Tibial artery (tissue), 4 donors: ENCODE data around the gene LPAR6.

Experiments used
- DNase-seq, 2 donors: peaks; one replicate each; pipeline ENCODE4 v3.0.0-alpha.2; 2019
- H3K27ac ChIP-seq, 2 donors: fragments of 200-600 bp; sonication (generic) in 1 of 2; 1 replicate in 1 of 2; 2 replicates in 1 of 2; pipeline ENCODE4 v1.5.1; 2018 to 2019; ENCODE audit warnings: mild to moderate bottlenecking in 1 of 2
- H3K27me3 ChIP-seq, 2 donors: fragments of 200-600 bp; sonication (generic) in 1 of 2; one replicate each; pipeline versions ENCODE4 v1.5.1 to v1.6.0; 2016 to 2019
- H3K36me3 ChIP-seq, 3 donors: fragments of 200-600 bp; sonication (generic) in 2 of 3; one replicate each; pipeline ENCODE4 v1.5.1; 2016 to 2019; ENCODE audit warnings: mild to moderate bottlenecking in 2 of 3
- H3K4me1 ChIP-seq, 4 donors: fragments of 200-600 bp; sonication (generic) in 2 of 4; 1 replicate in 3 of 4; 2 replicates in 1 of 4; pipeline ENCODE4 v1.5.1; 2016 to 2019
- H3K4me3 ChIP-seq, 2 donors: fragments of 200-600 bp; sonication (generic) in 1 of 2; 1 replicate in 1 of 2; 2 replicates in 1 of 2; pipeline ENCODE4 v1.5.1; 2018 to 2019; ENCODE audit warnings: mild to moderate bottlenecking in 2 of 2
- H3K9me3 ChIP-seq, 3 donors: fragments of 200-600 bp; sonication (generic) in 1 of 3; one replicate each; pipeline ENCODE4 v1.5.1; 2016 to 2019
- CTCF ChIP-seq, 2 experiments: fragments of 200-600 bp in 1 of 2; fragments of 450-650 bp in 1 of 2; IDR thresholded peaks; one replicate each; pipeline ENCODE4 v1.5.1; 2017 to 2019; ENCODE audit warnings: antibody characterized with exemption in 2 of 2, mild to moderate bottlenecking in 1 of 2, moderate library complexity in 1 of 2
- intact Hi-C: fragments of 100-400 bp; cut with DNase I; formaldehyde crosslinking; loops from one replicate; pipeline ENCODE4 v1.15.0; 2023; ENCODE audit warnings: low total_unique reads

The LPAR6 gene

GRCh38 chr13:48398450-48399095 lies 14.3 kb downstream of the LPAR6 start:
- no peak for TF ChIP-seq CTCF (IDR thresholded peaks at IDR 0.05)
- H3K4me1 ChIP-seq: peaks cover 0 to 55% (median 31%) of the 10 kb centered on the region in 4 donors
- no peaks in the 10 kb centered on the region for H3K27me3 ChIP-seq
- DNase-seq: no peak
- intact Hi-C loops: no loop called here
- no peak overlapping the region for H3K4me3 ChIP-seq
- H3K36me3 ChIP-seq: peaks cover 0 to 13% (median 13%) of the 10 kb centered on the region in 3 donors
- H3K27ac ChIP-seq: peak overlapping the region in 1 of 2 donors; percentile 22
- H3K9me3 ChIP-seq: no peaks in the 10 kb centered on the region

- Histone ChIP-seq H3K27ac (peak overlapping the region in 1 of 2 donors; percentile 22), H3K9me3 (no peaks in the 10 kb centered on the region), H3K4me1 (peaks cover 0 to 47% (median 29%) of the 10 kb centered on the region in 4 donors), H3K4me3 (no peak overlapping the region), H3K36me3 (peaks cover 8 to 13% (median 13%) of the 10 kb centered on the region in 3 donors), H3K27me3 (no peaks in the 10 kb centered on the region)
- intact Hi-C loops: no loop called here
- DNase-seq: no peak
- TF ChIP-seq CTCF (IDR thresholded peaks at IDR 0.05): no peak
Measured at GRCh38 chr13:48397744-48398143, 15.2 kb downstream of the LPAR6 start.

GRCh38 chr13:48393698-48394085 lies 19.2 kb downstream of the LPAR6 start:
- TF ChIP-seq CTCF (IDR thresholded peaks at IDR 0.05): no peak
- H3K4me1 ChIP-seq: peaks cover 0 to 11% (median 7%) of the 10 kb centered on the region in 4 donors
- intact Hi-C loops: no loop called here
- no peak for DNase-seq
- H3K27me3 ChIP-seq: no peaks in the 10 kb centered on the region
- no peak overlapping the region for H3K4me3 ChIP-seq
- no peak overlapping the region for H3K27ac ChIP-seq
- H3K36me3 ChIP-seq: peaks cover 17 to 24% (median 21%) of the 10 kb centered on the region in 3 donors
- peaks cover 0 to 11% (median 9%) of the 10 kb centered on the region in 3 donors for H3K9me3 ChIP-seq

- H3K4me1 ChIP-seq: peaks cover 0 to 7% (median 4%) of the 10 kb centered on the region in 4 donors
- no peak overlapping the region for H3K27ac ChIP-seq
- intact Hi-C loops: no loop called here
- no peaks in the 10 kb centered on the region for H3K27me3 ChIP-seq
- DNase-seq: no peak
- peaks cover 0 to 11% (median 9%) of the 10 kb centered on the region in 3 donors for H3K9me3 ChIP-seq
- no peak for TF ChIP-seq CTCF (IDR thresholded peaks at IDR 0.05)
- peaks cover 17 to 24% (median 21%) of the 10 kb centered on the region in 3 donors for H3K36me3 ChIP-seq
- no peak overlapping the region for H3K4me3 ChIP-seq
Measured at GRCh38 chr13:48393030-48393697, 19.7 kb downstream of the LPAR6 start.

GRCh38 chr13:48391257-48391656 lies 21.7 kb downstream of the LPAR6 start:
- no peak for DNase-seq
- no peaks in the 10 kb centered on the region for H3K4me1 ChIP-seq
- peaks cover 0 to 11% (median 9%) of the 10 kb centered on the region in 3 donors for H3K9me3 ChIP-seq
- TF ChIP-seq CTCF (IDR thresholded peaks at IDR 0.05): no peak
- H3K27me3 ChIP-seq: no peaks in the 10 kb centered on the region
- H3K27ac ChIP-seq: no peak overlapping the region
- no peak overlapping the region for H3K4me3 ChIP-seq
- H3K36me3 ChIP-seq: peaks cover 17 to 24% (median 21%) of the 10 kb centered on the region in 3 donors
- intact Hi-C loops: no loop called here
